Activated CD4-positive, alpha-beta T cell treated with anti-CD3 and anti-CD28 coated beads, Interleukin-2, amount 50 U/mL, for 24 hours (primary cell): ENCODE measurements around the gene SYT17.
"Not testable (repeated sequence)": the region's sequence is repeated elsewhere in the genome, so short reads cannot be mapped to it uniquely, and the experiment has no call there.

ENCODE experiments used
- DNase-seq, 2 donors: peaks; one replicate each; pipeline ENCODE4 v3.0.0-alpha.2; 2020; ENCODE audit warnings: low read depth in 1 of 2, low spot score in 1 of 2

SYT17 gene

GRCh38 chr16:19173649-19174383 is 5.8 kb downstream of the SYT17 start:
- DNase-seq, result no peak

DNA sequence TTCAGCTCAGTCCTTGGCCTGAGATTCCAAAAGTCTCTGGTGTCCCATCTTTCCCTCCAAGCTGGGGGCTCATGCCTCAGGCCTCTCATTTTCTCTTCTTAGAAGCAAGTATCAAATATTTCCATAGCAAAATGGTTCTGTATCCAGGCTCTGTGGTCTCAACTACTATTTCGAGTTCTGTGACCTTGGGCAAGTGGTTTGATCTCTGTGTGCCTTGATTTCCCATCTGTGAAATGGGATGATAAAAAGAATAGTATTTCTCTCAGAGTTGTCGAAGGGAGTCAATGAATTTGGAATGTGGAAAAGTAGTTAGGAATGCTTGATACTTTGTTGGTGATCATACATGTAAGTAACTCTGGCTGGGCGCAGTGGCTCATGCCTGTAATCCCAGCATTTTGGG is 6.4 kb downstream of the SYT17 start:
- DNase-seq, result no peak

DNA sequence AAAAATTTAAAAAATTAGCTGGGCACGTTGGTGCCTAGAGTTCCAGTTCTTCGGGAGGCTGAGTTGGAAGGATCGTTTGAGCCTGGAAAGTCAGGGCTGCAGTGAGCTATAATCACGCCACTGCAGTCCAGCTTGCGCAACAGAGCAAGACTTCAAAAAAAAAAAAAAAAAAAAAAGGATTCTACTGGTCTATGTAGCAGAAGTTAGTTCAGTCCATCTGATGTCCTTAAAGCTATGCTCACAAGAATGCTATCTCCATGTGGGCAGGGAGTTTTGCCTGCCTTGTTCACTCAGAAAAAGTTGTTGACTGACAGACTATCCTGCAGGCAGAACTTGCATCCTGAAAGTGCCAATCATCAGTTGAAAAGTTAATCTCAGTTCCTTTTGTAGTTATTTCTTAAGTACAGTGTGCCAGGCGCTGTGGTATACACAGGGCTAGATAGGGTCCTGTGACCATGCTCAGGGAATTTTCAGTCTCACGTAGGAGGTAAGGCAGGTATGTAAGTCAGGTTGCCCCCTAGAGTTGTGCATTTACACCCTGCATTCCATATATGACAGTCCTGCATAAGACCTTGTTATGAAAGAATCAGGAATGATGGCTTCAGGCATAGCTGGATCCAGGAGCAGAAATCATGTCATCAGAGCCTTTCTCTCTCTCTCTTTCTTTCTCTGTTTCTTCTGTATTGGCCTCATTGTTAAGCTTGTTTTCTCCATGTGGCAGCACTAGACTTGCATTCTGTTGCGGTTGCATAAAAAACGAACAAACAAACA is 7.6 kb downstream of the SYT17 start:
- DNase-seq, result no peak

DNA sequence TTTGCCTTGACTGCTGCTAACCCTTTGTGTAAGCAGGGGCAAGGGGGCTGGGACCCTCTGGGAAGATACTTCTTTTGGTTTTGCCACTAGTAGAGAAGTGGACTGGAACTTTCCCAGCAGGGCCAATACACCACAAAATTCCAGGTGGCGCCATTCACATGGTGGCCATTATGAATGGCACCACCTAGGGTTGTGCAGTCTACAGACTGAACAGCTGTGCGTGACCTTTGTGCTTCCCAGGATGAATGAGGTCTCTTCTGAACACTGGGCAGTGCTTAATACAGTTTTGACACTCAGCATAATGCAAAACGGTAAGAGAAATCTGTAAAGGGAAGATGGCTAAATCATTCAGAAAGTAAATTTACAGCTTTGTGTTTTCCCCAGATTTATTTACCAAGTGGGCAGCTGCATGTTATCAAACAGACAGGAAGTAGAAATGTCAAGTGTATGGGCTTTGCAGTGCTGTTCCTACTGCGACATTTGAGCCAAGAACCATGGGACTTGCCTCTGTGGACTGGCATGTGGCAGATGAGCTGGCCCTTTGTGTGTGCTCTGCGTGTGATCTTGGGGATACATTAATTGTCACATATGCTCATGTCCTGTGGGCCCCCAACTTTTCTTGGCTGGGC is 9.2 kb downstream of the SYT17 start:
- DNase-seq, result no peak

DNA sequence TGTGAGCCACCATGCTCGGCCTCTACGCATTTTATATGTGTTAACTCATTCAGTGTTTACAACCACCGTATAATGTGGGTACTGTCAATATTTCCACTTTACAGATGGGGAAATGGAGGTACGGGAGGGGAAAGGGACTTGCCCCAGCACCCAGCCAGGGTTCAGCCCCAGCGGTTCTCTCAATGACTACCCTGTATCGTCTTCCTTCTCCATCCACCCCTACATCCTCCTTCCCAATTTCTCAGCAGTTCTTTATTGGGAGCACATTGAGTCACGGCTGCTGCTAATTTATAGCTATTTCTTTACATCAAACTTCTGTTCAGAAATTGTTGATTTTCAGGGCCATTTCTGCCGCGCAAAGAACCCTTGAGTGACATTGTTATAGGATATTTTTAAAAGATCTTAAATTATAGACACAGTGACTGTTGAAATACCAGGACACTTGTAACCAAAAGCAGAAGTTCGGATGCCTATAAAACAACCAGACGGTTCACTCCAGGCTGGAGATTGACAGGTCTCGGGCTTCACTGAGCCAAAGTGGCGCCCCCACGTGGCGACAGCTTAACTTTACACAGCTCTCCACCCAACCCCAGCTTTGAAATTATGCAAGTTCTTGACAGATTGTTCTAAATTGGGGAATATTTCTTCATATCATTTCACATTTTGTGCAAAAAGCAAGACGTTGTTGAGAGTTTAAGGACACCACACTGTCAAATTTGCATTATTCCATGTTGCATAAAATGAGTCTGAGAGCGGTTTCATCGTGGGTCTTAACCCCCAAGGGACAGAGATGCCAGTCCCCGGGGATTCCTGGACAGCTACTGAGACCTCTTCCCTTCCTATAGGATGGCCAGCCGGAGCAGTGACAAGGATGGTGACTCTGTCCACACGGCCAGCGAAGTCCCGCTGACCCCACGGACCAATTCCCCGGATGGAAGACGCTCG is 11.8 kb downstream of the SYT17 start:
- peak in 1 of 2 donors; percentile 7 for DNase-seq

DNA sequence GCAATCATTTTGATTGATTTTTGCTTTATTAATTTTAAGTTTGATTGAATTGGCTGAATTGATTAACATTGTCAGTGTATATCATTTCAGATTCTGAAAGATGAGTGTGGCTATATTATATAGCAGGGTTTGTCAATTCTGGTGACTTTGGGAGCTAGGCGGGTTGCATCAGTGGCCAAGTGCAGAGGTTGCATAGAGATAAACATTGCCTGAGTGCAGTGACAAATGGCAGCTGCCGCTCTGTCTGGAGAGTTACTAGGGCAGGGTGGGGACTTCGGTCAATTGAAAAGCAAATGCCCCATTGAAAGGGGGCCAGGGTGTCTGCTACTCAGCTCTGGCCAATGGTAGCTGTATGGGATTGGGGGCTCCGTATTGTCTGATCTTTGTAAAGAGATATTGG is 12.7 kb downstream of the SYT17 start:
- DNase-seq, result no peak

GRCh38 chr16:19182481-19182880 is 14.4 kb downstream of the SYT17 start:
- DNase-seq, result no peak

DNA sequence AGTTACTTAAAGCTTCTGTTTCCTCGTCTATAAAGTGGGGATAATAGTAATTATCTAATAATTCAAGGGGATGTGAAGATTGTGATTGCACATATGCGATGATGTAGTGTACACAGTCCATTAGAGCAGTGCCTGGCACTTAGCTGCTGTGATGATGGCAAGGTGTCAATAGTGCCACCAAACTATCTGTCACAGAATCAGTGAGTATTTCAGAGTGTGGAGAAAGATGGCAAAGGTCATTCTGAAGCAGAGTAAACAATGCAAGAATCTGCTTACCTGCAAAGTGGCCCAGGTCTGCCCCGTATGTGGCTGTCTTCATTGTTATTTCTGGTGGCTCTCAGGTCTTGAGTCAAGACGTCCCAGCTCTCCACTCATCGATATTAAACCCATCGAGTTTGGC is 15.1 kb downstream of the SYT17 start:
- DNase-seq, result no peak

DNA sequence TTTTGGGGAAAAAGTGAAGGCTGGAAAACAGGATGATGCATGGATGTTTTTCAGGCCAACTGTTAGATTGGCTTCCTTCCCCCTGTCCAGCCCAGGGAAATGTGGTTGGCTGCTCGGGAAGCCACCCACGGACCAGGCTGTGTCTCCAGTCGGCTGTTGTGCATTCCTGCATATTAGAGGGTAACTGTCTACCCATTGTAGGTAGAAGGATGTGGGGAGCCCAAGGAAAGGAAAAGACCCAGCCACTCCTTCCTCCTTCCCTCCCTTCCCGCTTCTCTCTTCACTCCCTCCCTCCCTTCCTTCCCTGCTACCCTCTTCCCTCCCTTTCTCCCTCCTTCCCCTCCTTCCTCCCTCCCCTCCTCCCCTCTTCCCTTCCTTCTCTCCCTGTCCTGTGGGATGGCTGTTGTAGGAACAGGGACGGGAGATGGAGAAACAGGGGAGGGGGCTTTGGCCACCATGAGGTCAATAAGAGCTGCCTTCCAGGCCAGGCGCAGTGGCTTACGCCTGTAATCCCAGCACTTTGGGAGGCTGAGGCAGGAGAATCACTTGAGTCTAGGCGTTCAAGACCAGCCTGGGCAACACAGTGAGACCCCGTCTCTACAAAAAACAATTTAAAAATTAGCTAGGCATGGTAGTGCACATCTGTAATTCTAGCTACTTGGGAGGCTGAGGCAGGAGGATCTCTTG is 16.9 kb downstream of the SYT17 start:
- no peak for DNase-seq

GRCh38 chr16:19185510-19185851 is 17.4 kb downstream of the SYT17 start:
- no peak for DNase-seq

DNA sequence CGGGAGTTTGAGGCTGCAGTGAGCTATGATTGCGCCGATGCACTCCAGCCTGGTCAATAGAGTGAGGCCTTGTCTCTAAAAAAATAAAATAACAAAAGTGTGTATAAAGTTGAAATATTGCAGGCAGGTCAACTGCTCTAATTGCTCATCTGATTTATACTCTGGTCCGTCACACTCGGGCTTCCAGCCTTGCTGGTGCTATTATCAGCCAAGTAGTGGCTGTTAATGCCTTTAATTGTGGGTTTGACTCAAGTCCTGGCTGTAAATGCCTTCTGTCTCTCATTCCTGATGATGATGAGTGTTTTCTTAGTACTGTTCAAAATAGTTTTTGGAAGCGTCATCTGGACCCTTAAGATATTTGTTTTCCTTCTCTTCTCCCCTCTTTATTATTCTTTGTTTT is 18.4 kb downstream of the SYT17 start:
- DNase-seq, result no peak

DNA sequence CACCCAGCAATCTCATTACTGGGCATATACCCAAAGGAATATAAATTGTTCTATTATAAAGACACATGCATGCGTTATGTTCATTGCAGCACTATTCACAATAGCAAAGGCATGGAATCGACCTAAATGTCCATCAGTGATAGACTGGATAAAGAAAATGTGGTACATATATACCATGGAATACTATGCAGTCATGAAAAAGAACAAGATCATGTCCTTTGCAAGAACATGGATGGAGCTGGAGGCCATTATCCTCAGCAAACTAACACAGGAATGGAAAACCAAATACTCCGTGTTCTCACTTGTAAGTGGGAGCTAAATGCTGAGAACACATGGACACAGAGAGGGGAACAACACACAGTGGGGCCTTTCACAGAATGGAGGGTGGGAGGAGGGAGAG is 19.9 kb downstream of the SYT17 start:
- DNase-seq, result not testable (repeated sequence)

DNA sequence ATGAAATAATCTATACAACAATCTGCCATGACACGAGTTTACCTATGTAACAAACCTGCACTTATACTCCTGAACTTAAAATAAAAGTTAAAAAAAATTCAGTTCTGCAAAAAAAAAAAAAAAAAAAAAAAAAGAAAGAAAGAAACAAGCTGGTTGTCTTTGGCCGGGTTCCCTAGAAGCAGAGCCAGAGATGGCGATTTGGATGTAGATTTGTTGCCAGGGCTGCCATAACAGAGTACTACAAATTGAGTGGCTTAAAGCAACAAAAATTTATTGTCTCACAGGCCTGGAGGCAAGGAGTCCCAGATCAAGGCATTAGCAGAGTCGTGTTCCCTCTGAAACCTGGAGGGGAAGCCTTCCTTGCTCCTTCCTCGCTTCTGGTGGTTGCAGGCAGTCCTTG is 20.4 kb downstream of the SYT17 start:
- no peak for DNase-seq

GRCh38 chr16:19192865-19193264 is 24.8 kb downstream of the SYT17 start:
- DNase-seq, result no peak

DNA sequence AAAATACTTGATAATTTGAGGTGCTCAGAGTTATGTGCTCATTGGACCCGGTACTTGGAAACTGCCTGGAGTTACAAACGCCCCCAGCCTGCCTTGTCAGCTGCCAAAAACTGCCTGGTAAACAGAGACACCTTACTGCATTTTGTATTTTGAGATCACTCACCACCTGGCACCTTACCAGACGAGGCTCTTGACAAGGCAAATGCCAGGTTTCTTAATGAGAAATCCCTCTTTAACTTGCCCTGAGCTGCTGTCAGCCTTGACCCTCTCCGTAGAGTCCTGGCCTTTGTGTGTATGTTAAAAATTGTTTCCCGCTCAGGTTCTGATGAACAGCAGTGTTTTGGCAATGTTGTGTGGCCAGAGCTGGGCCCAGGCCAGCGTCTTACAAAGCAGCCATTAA is 28.8 kb downstream of the SYT17 start:
- DNase-seq, result no peak

DNA sequence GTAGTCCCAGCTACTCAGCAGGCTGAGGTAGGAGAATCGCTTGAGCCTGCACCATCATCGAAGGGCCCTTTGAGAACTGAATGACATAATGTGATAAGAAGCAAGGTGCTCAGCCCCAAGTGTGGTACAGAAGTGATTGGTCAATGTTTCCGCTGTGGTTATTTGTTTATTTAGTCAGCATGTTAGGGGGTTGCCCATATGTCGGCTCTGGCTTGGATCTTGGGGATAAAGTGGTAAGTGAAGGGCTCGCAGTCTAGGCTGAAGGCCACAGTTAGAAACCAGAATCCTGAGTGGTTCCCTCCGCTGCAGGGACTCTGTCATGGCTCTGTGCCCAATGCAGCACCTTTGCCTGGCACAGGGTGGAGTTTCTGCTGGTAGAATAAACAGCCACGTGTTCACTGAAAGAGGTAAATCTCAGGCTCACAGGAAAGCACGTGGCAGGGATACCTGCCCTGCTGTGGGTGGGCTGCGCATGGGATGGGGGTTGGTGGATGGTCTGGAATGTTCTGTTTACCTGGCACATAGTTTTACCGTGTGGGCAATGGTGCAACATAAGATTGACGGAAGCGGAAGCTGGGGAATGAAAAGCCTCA is 35.4 kb downstream of the SYT17 start:
- no peak for DNase-seq

DNA sequence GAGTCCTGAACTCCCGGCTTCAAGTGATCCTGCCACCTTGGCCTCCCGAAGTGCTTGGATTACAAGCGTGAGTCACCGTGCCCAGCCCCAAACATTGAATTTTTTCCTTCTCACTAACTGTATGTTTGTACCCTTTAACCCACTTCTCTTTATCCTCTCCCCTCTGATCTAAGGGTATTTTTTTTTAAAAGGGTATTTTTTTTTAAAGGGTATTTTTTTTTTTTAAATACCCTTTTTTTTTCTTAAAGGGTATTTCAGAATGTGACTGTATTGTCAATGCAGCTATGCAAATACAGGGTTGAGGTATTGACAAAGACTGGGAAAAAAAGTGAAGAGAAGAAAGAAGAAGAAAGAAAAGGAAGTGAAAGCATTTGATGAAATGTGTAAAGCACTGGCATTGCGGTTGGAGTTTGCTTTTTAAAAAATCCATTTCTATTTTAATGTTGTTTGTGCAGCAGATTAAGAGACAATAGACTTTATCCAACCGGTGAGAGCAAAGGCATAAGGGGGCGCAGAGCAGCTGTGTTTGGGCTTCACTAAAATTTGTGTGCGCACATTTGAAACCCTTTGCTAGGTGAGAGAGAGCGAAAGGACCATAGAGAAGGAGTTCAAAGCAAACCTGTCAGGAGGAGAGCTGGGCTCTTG is 42.4 kb downstream of the SYT17 start:
- DNase-seq, result no peak

DNA sequence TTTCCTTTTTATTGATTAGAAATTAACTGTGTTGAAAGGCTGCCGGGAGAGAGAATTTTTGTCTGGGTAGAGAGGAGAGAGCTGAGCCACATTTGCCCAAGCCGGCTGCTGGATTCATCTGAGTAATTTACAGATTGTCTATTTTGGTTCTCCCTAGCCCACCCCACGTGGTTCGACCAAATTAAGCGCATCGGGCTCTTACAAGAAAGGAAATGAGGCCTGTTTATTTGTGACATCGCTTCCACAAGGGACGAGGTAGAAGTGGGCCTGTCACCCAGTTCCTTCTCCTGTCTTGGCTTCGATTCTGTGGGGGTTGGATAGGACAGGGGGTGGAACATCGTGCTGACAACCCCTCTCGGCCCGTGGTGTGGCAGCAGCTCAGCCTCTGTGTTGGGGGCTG is 42.9 kb downstream of the SYT17 start:
- no peak for DNase-seq

DNA sequence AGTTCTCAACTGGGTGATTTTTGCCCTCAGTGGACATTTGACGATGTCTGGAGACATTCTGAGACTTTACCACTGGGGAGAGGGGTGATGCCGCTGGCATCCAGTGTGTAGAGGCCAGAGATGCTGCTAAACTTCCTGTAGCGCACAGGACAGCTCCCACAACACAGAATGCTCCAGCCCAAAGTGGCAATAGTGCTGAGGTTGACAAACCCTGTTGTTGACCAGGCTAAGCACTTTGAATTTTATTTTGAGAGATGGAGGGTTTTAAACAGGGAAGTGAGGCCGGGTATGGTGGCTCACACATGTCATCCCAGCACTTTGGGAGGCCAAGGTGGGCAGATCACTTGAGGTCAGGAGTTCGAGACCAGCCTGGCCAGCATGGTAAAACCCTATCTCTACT is 44.0 kb downstream of the SYT17 start:
- no peak for DNase-seq

GRCh38 chr16:19213885-19214284 is 45.8 kb downstream of the SYT17 start:
- no peak for DNase-seq
